CD14-positive monocyte (primary cell): ENCODE results near the gene NAP1L1. TPM values are rescaled to one million over a fixed set of nuclear protein-coding genes. Genes with fewer than 3 reads are reported as not detected.

ENCODE experiments used
- DNase-seq, 3 donors: peaks; one replicate each; pipeline ENCODE4 v3.0.0-alpha.2; 2011 to 2022
- H2AFZ ChIP-seq: 2 replicates; pipeline ENCODE4 v1.6.0; 2012; ENCODE audit warnings: mild to moderate bottlenecking, low read depth, low read length, inconsistent platforms; ENCODE audit not compliant: insufficient read depth, poor library complexity, severe bottlenecking
- H3K27ac ChIP-seq, 2 donors: 1 replicate in 1 of 2; 2 replicates in 1 of 2; pipeline ENCODE4 v1.5.1; 2012 to 2013; ENCODE audit warnings: low read length in 2 of 2, control low read depth in 1 of 2, inconsistent platforms in 1 of 2, low read depth in 1 of 2, mild to moderate bottlenecking in 1 of 2
- H3K27me3 ChIP-seq, 2 donors: one replicate each; pipeline versions ENCODE4 v1.6.0 to v1.6.1; 2011 to 2013; ENCODE audit warnings: low read length in 2 of 2; ENCODE audit not compliant: control insufficient read depth in 2 of 2, insufficient read depth in 2 of 2
- H3K36me3 ChIP-seq, 2 donors: replicated peaks in 1 of 2; 1 replicate in 1 of 2; 2 replicates in 1 of 2; pipeline versions ENCODE4 v1.5.1 to v1.6.1; 2012 to 2013; ENCODE audit warnings: low read length in 2 of 2, control low read depth in 1 of 2, inconsistent platforms in 1 of 2, mild to moderate bottlenecking in 1 of 2; ENCODE audit not compliant: insufficient read depth in 2 of 2, control insufficient read depth in 1 of 2
- H3K4me1 ChIP-seq, 2 donors: 1 replicate in 1 of 2; 2 replicates in 1 of 2; pipeline versions ENCODE4 v1.5.1 to v1.6.1; 2012 to 2013; ENCODE audit warnings: low read length in 2 of 2, control low read depth in 1 of 2, inconsistent platforms in 1 of 2, mild to moderate bottlenecking in 1 of 2, moderate library complexity in 1 of 2; ENCODE audit not compliant: insufficient read depth in 2 of 2, control insufficient read depth in 1 of 2
- H3K4me2 ChIP-seq: replicated peaks from 2 replicates; pipeline ENCODE3; 2012; ENCODE audit warnings: low read length, moderate library complexity, mild to moderate bottlenecking; ENCODE audit not compliant: poor library complexity, severe bottlenecking; ENCODE audit errors: extremely low read depth
- H3K4me3 ChIP-seq, 3 experiments: fragments of 200-600 bp in 1 of 3; sonication (generic) in 1 of 3; replicated peaks in 1 of 3; 1 replicate in 2 of 3; 2 replicates in 1 of 3; pipeline ENCODE4 v1.5.1; 2011 to 2013; ENCODE audit warnings: low read length in 3 of 3, mild to moderate bottlenecking in 3 of 3, control low read depth in 2 of 3, low read depth in 2 of 3, inconsistent platforms in 1 of 3, moderate library complexity in 1 of 3
- H3K79me2 ChIP-seq: 2 replicates; pipeline ENCODE4 v1.6.0; 2012; ENCODE audit warnings: mild to moderate bottlenecking, control low read depth, inconsistent platforms, low read length, moderate library complexity; ENCODE audit not compliant: insufficient read depth
- H3K9ac ChIP-seq: 2 replicates; pipeline ENCODE4 v1.6.0; 2017; ENCODE audit warnings: low read length, mild to moderate bottlenecking; ENCODE audit not compliant: insufficient read depth, poor library complexity, severe bottlenecking
- H3K9me3 ChIP-seq, 2 donors: replicated peaks in 1 of 2; 1 replicate in 1 of 2; 2 replicates in 1 of 2; pipeline versions ENCODE4 v1.5.1 to v1.6.1; 2012 to 2013; ENCODE audit warnings: low read length in 2 of 2, control low read depth in 1 of 2; ENCODE audit not compliant: control insufficient read depth in 1 of 2, insufficient read depth in 1 of 2
- H4K20me1 ChIP-seq: 2 replicates; pipeline ENCODE4 v1.6.0; 2012; ENCODE audit warnings: mild to moderate bottlenecking, low read length, control low read depth, moderate library complexity; ENCODE audit not compliant: insufficient read depth
- H3K27ac Mint-ChIP-seq, 7 donors: one replicate each; pipeline ENCODE4 v1.8.0; 2020; ENCODE audit warnings: mild to moderate bottlenecking in 7 of 7, mixed read lengths in 7 of 7, moderate library complexity in 6 of 7, inconsistent platforms in 2 of 7
- H3K27me3 Mint-ChIP-seq, 3 donors: one replicate each; pipeline ENCODE4 v1.8.0; 2021 to 2022; ENCODE audit warnings: low read depth in 3 of 3, mild to moderate bottlenecking in 3 of 3, mixed read lengths in 3 of 3, moderate library complexity in 3 of 3, inconsistent platforms in 1 of 3
- H3K36me3 Mint-ChIP-seq, 2 donors: one replicate each; pipeline ENCODE4 v1.8.0; 2020; ENCODE audit warnings: mixed read lengths in 2 of 2, inconsistent platforms in 1 of 2, mild to moderate bottlenecking in 1 of 2
- H3K4me1 Mint-ChIP-seq: one replicate; pipeline ENCODE4 v1.8.0; 2020; ENCODE audit warnings: mild to moderate bottlenecking, mixed read lengths
- H3K4me3 Mint-ChIP-seq, 2 donors: one replicate each; pipeline ENCODE4 v1.8.0; 2020; ENCODE audit warnings: mild to moderate bottlenecking in 2 of 2, mixed read lengths in 2 of 2, moderate library complexity in 1 of 2
- H3K9me3 Mint-ChIP-seq, 7 donors: one replicate each; pipeline ENCODE4 v1.8.0; 2020 to 2022; ENCODE audit warnings: mixed read lengths in 7 of 7, mild to moderate bottlenecking in 6 of 7, moderate library complexity in 6 of 7, inconsistent platforms in 2 of 7
- CTCF ChIP-seq: fragments of 200-600 bp; IDR thresholded peaks from one replicate; pipeline ENCODE4 v1.8.0; 2022; ENCODE audit warnings: antibody characterized with exemption, mild to moderate bottlenecking
- WGBS: methylation state at CpG from one replicate; pipeline ENCODE4 v1.1.5; 2013; ENCODE audit warnings: missing lambda C conversion rate; ENCODE audit not compliant: insufficient coverage; 5-methylcytosine and 5-hydroxymethylcytosine counted together
- intact Hi-C, 2 donors: fragments of 100-400 bp; cut with micrococcal nuclease; formaldehyde crosslinking; loops; one replicate each; pipeline versions ENCODE4 v1.15.0 to v1.15.1; 2023
- polyA plus RNA-seq, 3 donors: library from polyadenylated mRNA; depleted of rRNA in 1 of 3; unstranded in 2 of 3; stranded (reverse) in 1 of 3; fragments of 300-500 nt in 2 of 3; fragments of >200 nt in 1 of 3; fragmentation: Illumina TruSeq in 2 of 3; gene quantifications; 1 replicate in 2 of 3; 2 replicates in 1 of 3; pipeline ENCODE4 v1.2.3, GENCODE V29; 2012 to 2021

The NAP1L1 gene
- polyA plus RNA-seq, 3 donors = 98.3 to 164 (median 111) TPM

DNA sequence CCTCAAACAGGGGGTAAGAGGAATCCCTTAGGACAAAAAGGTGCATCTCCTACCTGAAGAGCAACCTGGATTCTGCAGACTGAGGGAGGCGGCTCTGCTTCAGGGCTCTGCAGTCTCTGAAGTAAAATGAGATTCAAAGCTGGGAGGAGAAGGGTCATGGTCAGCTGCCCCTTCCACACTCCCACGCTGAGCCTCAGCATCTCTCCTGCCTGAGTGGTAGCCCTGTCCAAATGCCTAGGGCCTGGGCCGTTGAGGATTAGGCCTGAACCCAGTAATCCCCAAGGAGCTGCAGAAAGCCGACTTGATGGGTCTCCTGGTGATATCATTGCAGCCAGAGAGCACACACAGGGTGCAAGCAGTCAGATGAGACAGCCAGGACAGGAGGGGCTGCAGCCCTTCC is 71.8 kb downstream of the NAP1L1 start:
- no peak overlapping the region for H3K9ac ChIP-seq
- intact Hi-C loops = no loop called here
- Mint-ChIP-seq H3K9me3 (peaks cover 0 to 2% (median 0%) of the 10 kb centered on the region in 7 donors), H3K4me1 (no peaks in the 10 kb centered on the region), H3K36me3 (no peaks in the 10 kb centered on the region), H3K4me3 (no peak overlapping the region), H3K27ac (peak overlapping the region in 1 of 7 donors; percentile 60), H3K27me3 (peaks cover 3 to 6% (median 3%) of the 10 kb centered on the region in 3 donors)
- H3K36me3 ChIP-seq = no peaks in the 10 kb centered on the region
- no peak for DNase-seq
- no peaks in the 10 kb centered on the region for H3K27me3 ChIP-seq
- 94% methylated on average over 3 of the region's 4 CpGs for WGBS
- no peaks in the 10 kb centered on the region for H3K79me2 ChIP-seq
- H3K4me1 ChIP-seq = no peaks in the 10 kb centered on the region
- H3K9me3 ChIP-seq = no peaks in the 10 kb centered on the region
- no peak overlapping the region for H3K4me2 ChIP-seq
- H3K4me3 ChIP-seq = no peak overlapping the region
- H2AFZ ChIP-seq = no peak overlapping the region
- H4K20me1 ChIP-seq = no peaks in the 10 kb centered on the region
- H3K27ac ChIP-seq = no peak overlapping the region
- TF ChIP-seq CTCF = no peak

- Histone ChIP-seq H3K9me3 (no peaks in the 10 kb centered on the region), H3K27me3 (no peaks in the 10 kb centered on the region), H3K9ac (no peak overlapping the region), H3K4me1 (no peaks in the 10 kb centered on the region), H3K27ac (no peak overlapping the region), H3K36me3 (no peaks in the 10 kb centered on the region), H3K4me2 (no peak overlapping the region), H3K79me2 (no peaks in the 10 kb centered on the region), H3K4me3 (no peak overlapping the region), H2AFZ (no peak overlapping the region), H4K20me1 (no peaks in the 10 kb centered on the region)
- H3K4me1 Mint-ChIP-seq = no peaks in the 10 kb centered on the region
- H3K4me3 Mint-ChIP-seq = no peak overlapping the region
- H3K9me3 Mint-ChIP-seq = peaks cover 0 to 2% (median 0%) of the 10 kb centered on the region in 7 donors
- intact Hi-C loops = no loop called here
- H3K27ac Mint-ChIP-seq = no peak overlapping the region
- H3K27me3 Mint-ChIP-seq = peaks cover 0 to 6% (median 3%) of the 10 kb centered on the region in 3 donors
- H3K36me3 Mint-ChIP-seq = no peaks in the 10 kb centered on the region
- DNase-seq = no peak
- no peak for TF ChIP-seq CTCF
- 93% methylated on average over 5 of the region's 6 CpGs for WGBS
Measured at GRCh38 chr12:76010732-76011458, 73.6 kb downstream of the NAP1L1 start.
